GM18517 (cell line): ENCODE measurements around the gene DNAH9.

Experiments used
- ATAC-seq: cut with Tn5 transposase; IDR thresholded peaks from one replicate; pipeline ENCODE4 v1.9.1; 2021; ENCODE audit warnings: mild to moderate bottlenecking, moderate library complexity; ENCODE audit not compliant: unreplicated experiment

DNAH9 gene

GRCh38 chr17:11608396-11608795 is 10.1 kb downstream of the DNAH9 start:
- ATAC-seq, result no peak

DNA sequence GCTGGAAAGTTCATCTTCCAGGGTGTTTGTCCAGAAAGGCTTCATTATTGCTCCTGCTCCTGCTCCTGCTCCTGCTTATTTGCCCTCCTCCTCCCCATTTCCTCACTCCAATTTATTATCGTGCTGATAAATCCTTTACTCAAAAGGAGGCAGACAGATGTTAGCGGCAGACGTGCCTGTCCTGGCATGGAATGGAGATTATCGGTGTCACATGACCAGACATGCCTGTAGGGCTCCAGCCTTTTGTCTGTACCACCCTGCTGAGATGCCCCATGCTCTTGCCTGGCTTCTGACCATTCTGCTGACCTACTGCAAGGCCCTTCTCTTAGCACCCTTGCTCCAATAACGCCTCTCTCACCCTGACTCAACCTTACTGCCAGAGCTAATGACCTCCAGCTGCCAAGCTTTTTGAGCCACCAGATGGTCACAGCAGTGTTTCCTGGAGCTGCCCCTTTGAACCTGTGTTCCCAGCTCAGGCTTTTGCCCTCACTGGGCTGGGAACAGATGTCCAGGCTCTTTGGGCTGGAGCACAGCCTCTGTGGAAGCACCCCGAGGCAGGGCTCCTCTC is 12.8 kb downstream of the DNAH9 start:
- ATAC-seq, result no peak

DNA sequence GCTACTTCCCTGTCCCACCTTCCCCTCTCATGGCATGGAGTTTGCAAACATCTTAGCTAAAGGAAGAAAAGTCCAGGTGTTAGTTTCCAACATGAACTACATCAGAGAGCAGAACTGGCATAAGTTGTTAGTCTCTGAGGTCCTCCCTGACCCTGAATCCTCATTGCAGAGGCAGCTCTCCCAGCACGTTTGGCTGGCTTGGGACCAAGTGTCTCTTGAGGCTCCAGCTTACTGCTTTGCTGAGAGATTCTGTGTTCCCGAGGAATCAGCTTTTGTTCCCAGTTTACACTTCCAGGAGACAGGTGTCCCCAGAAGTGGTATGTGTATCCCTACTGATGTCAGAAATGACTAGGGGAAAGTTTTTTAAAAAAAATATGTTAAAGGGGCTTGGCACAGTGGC is 14.7 kb downstream of the DNAH9 start:
- ATAC-seq, result no peak

DNA sequence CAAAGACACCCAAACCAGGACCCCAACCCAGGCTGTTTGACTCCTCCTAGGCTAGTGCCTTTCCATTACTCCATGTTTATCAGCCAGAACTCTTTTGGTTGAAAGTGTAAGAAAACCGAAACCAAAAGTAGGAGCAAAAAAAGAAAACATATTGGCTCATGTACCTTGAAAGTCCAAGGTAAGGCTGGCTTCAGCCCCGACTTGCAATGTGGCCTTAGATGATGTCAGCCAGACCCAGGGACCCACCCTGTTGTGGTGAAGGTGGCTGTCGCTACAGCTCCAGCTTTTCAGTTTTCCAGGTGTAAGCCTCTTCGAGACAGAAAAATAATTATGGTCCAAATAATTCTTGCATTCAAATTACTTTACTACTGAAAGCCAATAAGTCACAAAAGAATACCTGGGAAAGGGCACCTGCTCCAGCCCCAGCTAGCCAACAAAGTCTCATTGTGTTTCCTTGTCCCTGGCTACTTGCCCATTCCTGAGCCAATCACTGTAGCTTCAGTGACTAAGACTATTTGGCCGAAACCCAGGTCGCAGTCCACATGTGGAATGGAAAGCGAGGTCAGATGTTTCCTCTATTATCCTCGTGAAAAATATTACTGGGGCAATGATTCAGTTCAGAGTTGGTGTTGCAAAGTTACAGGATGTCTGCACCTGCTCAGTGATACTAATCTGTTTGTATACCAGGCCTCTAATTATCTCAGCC is 20.7 kb downstream of the DNAH9 start:
- no peak for ATAC-seq

DNA sequence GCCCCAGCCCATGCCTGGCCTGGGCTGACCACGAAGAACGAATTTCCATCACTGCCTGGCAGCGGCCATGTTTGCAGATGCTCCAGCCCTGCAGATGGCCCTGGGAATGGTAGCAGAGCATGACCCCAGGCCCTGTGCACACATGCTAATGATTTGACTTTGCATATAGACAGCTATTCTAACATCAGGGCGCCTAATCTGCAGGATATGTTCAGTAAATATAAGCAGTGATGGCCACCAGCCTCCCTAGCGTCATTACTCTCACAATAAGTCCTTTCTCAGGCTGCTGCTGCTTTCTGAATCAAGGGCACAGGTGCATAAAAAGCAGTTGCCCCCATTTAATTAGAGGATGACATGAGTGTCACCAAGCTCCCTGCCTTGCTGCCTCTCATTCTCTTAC is 24.2 kb downstream of the DNAH9 start:
- no peak for ATAC-seq

DNA sequence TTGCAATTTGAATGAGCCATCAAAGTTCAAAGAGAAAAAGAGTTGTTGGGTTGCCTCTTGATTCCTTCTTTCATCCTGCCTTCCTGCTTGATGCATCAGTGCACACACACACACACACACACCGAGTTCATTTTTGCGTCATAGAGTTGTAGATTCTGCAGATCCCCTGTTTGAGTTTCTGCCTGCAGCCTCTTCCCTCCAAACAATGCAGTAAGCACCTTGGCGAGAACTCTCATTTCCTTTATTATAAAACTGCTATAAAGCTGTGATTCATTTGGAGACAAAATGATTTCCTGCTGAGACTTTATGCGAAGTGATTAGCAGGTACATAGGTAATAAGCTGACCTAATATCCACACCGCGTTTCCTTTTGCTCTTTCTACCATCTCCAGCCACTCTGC is 26.7 kb downstream of the DNAH9 start:
- ATAC-seq, result no peak

DNA sequence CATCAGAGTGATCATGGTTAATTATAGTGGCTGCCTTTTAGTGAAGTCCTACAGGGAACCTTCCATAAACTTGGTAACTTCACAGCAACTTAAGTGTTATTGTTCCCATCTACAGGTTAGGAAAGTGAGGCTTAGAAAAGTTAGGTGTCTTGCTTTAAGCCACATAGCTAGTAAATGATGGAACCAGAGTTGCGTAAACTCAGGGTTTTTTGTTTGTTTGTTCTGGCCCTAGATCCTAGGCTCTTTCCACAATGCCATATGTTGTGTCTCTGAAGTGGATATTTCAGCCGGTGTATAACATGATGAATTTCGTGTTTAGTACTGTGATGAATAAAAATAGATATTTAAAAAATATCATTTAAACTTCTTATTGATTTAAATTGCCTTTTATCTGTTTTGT is 27.6 kb downstream of the DNAH9 start:
- no peak for ATAC-seq

- ATAC-seq, result no peak
Measured at GRCh38 chr17:11627301-11627940, 29.2 kb downstream of the DNAH9 start.

- no peak for ATAC-seq
Measured at GRCh38 chr17:11628374-11628773, 30.1 kb downstream of the DNAH9 start.

DNA sequence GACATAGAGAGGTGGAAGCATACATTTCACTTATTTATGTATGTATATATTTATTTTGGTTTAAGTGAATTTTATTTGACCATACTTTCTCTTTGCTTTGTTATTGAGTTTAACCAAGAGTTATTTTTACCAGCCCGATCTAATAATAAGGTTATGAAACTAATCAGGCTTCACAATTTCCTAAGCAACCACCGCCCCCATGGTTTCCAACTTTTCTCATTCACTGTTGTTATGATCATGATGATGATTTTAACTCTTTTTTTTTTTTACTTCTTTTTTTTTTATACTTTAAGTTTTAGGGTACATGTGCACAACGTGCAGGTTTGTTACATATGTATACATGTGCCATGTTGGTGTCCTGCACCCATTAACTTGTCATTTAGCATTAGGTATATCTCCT is 30.6 kb downstream of the DNAH9 start:
- ATAC-seq, result no peak

DNA sequence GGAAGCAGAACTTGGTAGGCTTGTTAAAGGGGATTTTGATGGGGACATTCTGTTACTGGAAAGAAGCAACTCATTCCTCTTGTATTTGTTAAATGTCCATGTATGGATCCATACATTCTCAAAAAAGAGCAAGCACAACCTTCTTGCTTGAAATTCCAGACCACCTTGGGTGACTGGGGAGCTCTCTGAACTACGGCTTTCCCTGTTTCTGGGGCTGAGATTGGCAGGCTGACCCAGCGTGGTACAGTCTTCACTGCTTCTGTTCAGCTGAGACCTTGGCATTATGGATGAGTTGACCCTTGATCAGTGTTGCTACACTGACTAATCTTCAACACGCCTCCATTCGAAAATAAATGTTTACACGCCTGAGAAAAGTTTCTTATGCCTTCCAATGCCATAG is 38.5 kb downstream of the DNAH9 start:
- no peak for ATAC-seq

- ATAC-seq, result no peak
Measured at GRCh38 chr17:11637796-11638195, 39.5 kb downstream of the DNAH9 start.

DNA sequence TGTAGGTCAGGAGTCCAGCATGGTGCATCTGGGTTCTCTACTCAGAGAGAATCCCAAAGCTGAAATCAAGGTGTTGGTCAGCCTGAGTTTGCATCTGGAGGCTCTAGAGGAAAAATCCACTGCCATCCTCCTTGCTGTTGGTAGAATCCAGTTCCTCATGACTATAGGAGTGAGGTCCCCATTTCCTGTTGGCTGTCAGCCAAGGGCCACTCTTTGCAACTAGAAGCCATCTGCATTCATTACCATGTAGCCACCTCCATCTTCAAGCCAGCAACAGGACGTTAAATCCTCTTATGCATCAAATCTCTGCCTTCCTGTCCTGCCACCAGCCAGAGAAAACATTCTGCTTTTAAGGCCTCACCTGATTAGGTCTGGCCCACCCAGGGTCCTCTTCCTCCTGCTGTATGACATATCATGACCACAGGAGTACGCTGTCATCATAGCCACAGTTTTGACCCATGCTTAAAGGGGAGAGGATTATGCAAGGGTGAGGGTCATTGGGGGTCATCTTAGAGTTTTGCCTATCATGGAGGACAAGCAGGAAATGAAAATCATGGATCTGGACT is 40.5 kb downstream of the DNAH9 start:
- no peak for ATAC-seq

DNA sequence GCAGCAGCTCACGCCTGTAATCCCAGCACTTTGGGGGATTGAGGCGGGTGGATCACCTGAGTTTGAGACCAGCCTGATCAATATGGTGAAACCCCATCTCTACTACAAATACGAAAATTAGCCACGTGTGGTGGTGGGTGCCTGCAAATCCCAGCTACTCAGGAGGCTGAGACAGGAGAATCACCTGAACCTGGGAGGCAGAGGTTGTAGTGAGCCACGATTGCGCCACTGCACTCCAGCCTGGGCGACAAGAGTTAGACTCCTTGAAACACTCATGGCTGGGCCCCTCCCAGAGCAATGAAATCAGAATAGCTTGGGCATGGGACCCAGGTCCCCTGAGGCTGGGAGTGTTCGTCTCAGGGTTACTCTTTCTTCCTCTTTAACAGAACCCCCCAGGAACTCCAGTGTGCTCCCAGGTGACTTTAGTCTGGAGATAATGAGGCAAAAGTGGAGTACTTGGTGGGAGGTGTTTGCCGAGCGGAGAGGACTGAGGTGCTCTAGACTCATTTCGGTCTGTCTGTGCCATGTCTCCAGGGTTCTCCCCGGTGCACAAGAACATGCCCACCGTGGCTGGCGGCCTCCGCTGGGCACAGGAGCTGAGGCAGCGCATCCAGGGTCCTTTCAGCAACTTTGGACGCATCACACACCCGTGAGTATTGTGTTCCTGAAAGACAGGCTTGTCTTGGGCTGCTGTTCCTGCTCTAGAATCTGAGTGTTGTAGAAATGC is 41.6 kb downstream of the DNAH9 start:
- no peak for ATAC-seq

- no peak for ATAC-seq
Measured at GRCh38 chr17:11640463-11640814, 42.2 kb downstream of the DNAH9 start.

DNA sequence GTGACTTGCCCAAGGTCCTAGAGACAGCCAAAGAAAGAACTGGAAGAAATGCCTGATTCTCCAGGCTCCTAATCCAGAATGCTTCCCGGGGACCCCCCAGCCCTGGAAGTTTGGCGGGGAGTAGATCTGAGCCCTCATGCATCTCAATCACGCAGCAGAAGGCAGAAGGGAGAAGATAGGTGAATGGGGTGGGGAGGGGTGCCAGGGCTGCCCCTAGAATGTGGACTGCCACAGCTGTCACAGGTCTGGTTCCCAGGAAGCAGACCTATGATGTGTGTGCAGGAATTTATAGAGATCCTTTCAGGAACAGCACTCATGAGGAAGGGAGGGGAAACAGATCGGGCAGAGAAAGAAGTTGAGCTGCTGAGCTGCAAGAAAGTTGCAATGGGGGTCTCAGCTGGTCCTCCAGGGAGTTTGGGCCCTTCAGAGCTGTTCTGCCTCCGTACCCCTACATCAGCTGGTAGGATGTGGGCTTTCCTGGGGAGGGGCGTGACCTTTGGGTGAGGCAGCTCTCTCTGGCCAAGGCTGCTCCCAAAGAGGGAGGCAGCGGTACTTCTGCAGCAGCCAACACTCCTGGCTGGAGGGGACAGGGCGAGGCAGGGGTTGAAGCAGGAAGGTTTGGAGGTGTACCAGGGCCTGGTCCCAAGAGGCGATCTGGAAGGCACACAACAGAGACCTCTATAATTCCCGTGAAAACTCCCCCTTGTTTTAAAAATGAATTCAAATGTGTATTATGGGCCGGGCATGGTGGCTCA is 43.4 kb downstream of the DNAH9 start:
- no peak for ATAC-seq

DNA sequence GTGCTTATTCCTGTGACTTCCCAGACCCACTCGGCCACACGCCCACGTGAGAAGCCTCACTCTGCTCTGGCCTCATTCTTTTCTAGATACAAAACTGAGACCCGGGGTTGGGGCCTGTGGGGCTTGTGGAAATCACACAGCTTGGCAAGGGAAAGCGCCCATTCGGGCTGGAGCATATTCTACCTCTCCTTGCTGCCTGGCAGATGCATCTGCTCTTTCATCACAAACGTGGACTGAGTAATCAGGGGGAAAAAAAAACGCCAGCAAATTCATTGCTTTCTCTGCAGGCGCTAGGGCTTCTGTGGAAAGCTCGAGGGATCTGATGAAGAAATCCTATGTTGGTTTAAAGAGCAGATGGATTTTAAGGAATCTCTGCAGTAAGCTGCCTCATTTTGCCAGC is 44.4 kb downstream of the DNAH9 start:
- no peak for ATAC-seq

DNA sequence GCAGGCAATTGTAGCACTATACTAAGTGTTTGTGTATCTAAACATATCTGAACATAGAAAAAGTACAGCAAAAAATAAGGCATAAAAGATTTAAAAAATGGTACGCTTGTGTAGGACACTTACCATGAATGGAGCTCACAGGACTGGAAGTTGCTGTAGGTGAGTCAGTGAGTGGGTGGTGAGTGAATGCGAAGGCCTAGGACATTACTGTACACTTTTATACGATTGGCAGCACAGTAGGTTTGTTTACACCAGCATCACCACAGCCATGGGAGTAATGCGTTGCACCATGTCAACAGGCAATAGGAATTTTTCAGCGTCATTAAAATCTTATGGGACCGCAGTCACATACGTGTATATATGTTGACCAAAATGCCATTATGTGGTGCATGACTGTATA is 45.6 kb downstream of the DNAH9 start:
- no peak for ATAC-seq

- no peak for ATAC-seq
Measured at GRCh38 chr17:11644265-11645212, 46.3 kb downstream of the DNAH9 start.

DNA sequence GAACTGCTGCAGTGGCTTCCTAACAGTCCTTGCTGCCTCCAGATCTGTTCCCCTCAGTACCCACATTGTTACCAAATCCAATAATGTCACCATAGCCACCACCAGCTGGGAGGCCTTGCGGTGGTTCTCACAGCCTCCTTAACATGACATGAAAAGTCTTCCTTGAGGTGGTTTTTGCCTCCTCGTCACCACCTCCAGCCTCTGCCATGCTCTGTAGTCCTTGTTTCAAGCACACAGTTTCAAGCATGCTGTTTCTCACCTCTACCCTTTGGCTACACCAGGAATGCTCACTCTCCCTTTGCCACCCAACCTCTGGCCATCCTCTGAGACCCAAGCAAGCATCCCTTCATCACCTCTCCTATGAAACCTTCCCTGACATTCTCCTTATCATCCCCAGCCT is 47.2 kb downstream of the DNAH9 start:
- ATAC-seq, result no peak
